Activated naive CD4-positive, alpha-beta T cell treated with anti-CD3 and anti-CD28 coated beads, Interleukin-2, amount 50 U/mL, for 24 hours (primary cell): ENCODE results near the gene MARK1.

Source experiments
- H3K27ac Mint-ChIP-seq: one replicate; pipeline ENCODE4 v1.8.0; 2021; ENCODE audit warnings: mild to moderate bottlenecking, mixed read lengths
- H3K27me3 Mint-ChIP-seq: one replicate; pipeline ENCODE4 v1.8.0; 2021; ENCODE audit warnings: mixed read lengths
- H3K36me3 Mint-ChIP-seq: one replicate; pipeline ENCODE4 v1.8.0; 2021; ENCODE audit warnings: mixed read lengths
- H3K4me1 Mint-ChIP-seq: one replicate; pipeline ENCODE4 v1.8.0; 2021; ENCODE audit warnings: mixed read lengths
- H3K4me3 Mint-ChIP-seq: one replicate; pipeline ENCODE4 v1.8.0; 2021; ENCODE audit warnings: mild to moderate bottlenecking, mixed read lengths
- H3K9me3 Mint-ChIP-seq: one replicate; pipeline ENCODE4 v1.8.0; 2021; ENCODE audit warnings: mixed read lengths

The MARK1 gene

GRCh38 chr1:220516014-220516721 is 11.8 kb upstream of the MARK1 start:
- Mint-ChIP-seq H3K4me3 (no peak overlapping the region), H3K27ac (no peak overlapping the region), H3K9me3 (no peaks in the 10 kb centered on the region), H3K36me3 (no peaks in the 10 kb centered on the region), H3K4me1 (no peaks in the 10 kb centered on the region), H3K27me3 (peaks cover 20% of the 10 kb centered on the region)

DNA sequence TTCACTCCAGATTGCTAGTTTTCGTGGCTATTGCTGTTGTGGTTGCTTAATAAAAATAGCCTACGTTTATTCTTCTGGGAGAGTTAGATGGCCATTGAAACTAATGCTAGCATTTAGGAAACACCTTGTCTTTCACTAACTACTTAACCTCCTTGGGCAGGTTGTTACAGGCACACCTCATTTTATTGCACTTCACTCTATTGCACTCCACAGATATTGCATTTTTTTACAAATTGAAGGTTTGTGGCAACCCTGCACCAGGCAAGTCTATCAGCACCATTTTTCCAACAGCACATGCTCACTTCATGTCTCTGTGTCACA is 11.3 kb upstream of the MARK1 start:
- Mint-ChIP-seq H3K9me3 (no peaks in the 10 kb centered on the region), H3K4me1 (no peaks in the 10 kb centered on the region), H3K4me3 (no peak overlapping the region), H3K36me3 (no peaks in the 10 kb centered on the region), H3K27me3 (peaks cover 20% of the 10 kb centered on the region), H3K27ac (no peak overlapping the region)

DNA sequence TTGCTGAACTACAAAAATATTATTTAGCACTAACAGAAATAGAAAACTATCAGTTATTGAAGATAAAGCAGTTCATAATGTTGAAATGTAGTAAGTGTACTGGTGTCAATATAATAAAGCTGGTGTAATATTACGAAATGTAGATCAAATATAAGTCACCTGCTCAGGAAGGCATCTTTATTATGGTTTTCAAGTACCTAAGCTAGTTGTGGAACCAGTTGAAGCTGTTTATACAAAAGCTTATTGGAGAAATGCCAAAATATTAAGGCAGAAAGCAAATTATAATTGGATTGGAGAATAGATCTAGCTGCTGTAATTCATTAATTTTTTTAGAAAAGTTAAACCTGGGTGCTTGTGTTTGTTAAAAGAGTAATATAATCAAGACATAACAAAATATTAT is 6.2 kb upstream of the MARK1 start:
- no peaks in the 10 kb centered on the region for H3K9me3 Mint-ChIP-seq
- H3K4me1 Mint-ChIP-seq: no peaks in the 10 kb centered on the region
- H3K27ac Mint-ChIP-seq: no peak overlapping the region
- no peak overlapping the region for H3K4me3 Mint-ChIP-seq
- peaks cover 45% of the 10 kb centered on the region for H3K27me3 Mint-ChIP-seq
- no peaks in the 10 kb centered on the region for H3K36me3 Mint-ChIP-seq

DNA sequence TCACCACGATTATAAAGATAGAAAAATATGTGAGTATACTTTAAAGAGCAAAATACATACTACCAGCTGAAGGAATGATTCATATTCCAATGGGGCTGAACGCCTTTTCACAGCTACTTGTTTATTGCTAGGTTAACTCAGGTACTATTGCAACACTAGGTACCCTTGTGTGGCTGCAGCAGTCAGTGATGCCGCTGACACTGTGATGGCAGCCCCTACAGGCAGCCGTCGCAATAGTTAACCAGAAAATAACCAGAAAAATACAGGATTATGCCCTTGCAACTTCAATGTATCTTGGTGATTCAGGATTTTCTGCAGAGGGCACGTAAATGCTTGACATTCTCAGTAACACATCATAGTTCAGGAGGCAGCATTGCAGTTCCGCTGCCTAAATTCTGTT is 1.6 kb upstream of the MARK1 start:
- Mint-ChIP-seq H3K4me1 (peaks cover 21% of the 10 kb centered on the region), H3K9me3 (no peaks in the 10 kb centered on the region), H3K27me3 (peaks cover 55% of the 10 kb centered on the region), H3K4me3 (no peak overlapping the region), H3K27ac (no peak overlapping the region), H3K36me3 (peaks cover 4% of the 10 kb centered on the region)

DNA sequence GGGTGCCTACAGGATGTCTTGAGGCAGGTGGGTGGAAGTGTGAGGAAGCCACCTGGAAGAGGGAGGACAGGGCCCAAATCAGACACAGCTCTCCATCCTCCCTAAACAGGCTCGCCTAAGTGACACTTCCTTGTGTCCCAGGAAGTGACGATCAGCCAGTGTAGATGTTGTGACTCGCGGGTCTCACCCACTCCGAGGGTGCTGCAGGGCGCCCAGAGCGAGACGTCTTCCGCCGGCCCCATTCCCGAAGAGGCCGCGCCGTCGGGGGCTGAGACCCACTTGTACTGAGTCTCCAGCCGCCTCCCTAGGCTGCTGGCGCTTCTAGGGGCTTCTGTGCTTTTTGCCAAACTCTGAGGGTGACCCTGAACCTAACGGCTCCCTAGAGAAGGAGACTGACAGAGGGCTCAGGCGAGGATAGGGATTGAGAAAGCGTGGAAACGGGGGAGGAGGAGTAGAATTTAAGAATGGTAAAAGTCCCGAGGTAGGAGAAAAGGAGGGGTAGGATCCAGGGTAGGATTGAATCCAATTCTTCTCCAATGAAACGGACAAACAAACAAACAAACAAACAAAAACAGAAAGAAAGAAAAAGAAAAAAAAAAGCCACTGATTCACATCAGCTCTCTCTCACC is 543 bp upstream of the MARK1 start:
- Mint-ChIP-seq H3K27me3 (peaks cover 60% of the 10 kb centered on the region), H3K27ac (no peak overlapping the region), H3K9me3 (no peaks in the 10 kb centered on the region)

GRCh38 chr1:220528679-220529501 is 954 bp downstream of the MARK1 start:
- H3K36me3 Mint-ChIP-seq: peaks cover 4% of the 10 kb centered on the region
- H3K9me3 Mint-ChIP-seq: peaks cover 7% of the 10 kb centered on the region
- H3K4me1 Mint-ChIP-seq: peaks cover 21% of the 10 kb centered on the region
- H3K4me3 Mint-ChIP-seq: peak overlapping the region; percentile 70
- peaks cover 54% of the 10 kb centered on the region for H3K27me3 Mint-ChIP-seq
- H3K27ac Mint-ChIP-seq: no peak overlapping the region

More for the DNA sequence above, 543 bp upstream of the MARK1 start:
- Mint-ChIP-seq H3K4me3 (peak overlapping the region; percentile 83), H3K4me1 (peaks cover 21% of the 10 kb centered on the region), H3K36me3 (peaks cover 4% of the 10 kb centered on the region)

DNA sequence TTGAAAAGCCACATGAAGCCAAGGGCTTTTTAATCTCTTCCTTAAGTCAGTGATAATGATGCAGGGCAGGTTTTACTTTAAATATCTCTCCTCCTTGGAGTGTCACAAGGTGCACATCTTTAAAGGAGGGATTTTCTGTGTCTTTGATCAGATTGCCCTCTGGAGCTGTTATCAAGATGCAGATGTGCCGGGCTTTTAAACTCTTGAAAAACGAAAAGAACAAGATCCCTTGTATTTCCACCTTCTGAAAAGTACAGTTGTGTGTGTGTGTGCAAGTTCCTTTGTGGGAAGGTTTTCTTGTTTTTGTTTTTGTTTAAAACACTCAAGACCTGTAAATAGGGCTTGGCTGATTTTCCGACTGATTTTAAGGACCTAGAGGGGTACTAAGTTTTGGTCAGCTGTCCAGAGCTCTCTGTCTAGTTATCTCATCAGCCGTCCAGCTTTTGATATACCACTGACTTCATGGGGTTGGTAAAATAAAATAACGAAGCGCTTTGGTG is 1.6 kb downstream of the MARK1 start:
- peaks cover 4% of the 10 kb centered on the region for H3K36me3 Mint-ChIP-seq
- peaks cover 21% of the 10 kb centered on the region for H3K4me1 Mint-ChIP-seq
- peaks cover 11% of the 10 kb centered on the region for H3K9me3 Mint-ChIP-seq
- no peak overlapping the region for H3K27ac Mint-ChIP-seq
- H3K4me3 Mint-ChIP-seq: peak overlapping the region; percentile 70
- peaks cover 49% of the 10 kb centered on the region for H3K27me3 Mint-ChIP-seq

DNA sequence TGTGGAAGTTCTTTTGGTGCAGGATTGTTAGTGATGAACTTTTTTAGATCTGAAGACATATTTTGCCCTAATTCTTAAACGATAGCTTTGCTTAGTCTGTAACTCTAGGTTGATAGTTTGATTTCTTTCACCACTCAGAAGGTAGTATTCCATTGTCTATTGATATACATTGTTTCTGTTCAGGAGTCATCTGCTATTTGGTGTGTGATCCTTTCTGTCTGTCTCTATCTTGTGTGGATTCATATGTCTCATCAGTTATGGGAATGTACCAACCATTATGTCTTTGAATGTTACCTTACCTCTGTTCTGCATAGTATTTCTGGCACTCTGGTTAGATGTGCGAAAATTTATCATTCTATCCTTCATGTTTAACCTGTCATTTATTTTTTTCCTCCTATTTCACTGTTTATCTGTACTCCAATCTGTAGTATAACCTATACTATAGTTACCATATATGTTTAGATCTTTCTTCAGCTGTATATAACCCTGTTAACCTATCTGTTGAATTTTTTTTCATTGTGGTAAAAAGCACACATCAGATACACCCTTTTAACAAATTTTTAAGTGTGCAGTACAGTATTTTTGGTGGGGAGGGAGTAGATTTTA is 5.7 kb downstream of the MARK1 start:
- H3K9me3 Mint-ChIP-seq: peaks cover 23% of the 10 kb centered on the region
- peaks cover 10% of the 10 kb centered on the region for H3K4me1 Mint-ChIP-seq
- H3K27ac Mint-ChIP-seq: no peak overlapping the region
- H3K4me3 Mint-ChIP-seq: no peak overlapping the region
- peaks cover 27% of the 10 kb centered on the region for H3K27me3 Mint-ChIP-seq
- H3K36me3 Mint-ChIP-seq: no peaks in the 10 kb centered on the region

DNA sequence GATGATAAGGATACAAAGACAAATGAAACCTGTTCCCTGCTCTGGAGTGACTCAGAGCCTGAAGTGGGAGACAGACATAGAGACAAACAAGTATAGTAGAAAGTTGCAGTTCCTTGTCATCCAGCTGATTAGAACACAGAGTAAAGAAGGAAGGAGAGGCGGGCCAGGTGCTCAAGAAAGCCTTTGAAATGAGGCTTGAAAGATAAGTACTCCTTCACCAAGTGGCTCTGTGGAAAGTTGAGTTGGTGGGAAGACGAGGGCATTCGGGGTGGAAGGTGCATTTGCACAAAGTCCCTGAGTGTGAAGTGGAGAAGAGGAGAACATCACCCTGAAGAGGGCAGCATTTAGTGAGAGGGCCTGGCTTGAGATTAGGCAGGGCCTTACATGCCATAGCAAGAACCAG is 17.0 kb downstream of the MARK1 start:
- no peak overlapping the region for H3K27ac Mint-ChIP-seq
- H3K4me3 Mint-ChIP-seq: no peak overlapping the region
- no peaks in the 10 kb centered on the region for H3K4me1 Mint-ChIP-seq
- H3K36me3 Mint-ChIP-seq: no peaks in the 10 kb centered on the region
- no peaks in the 10 kb centered on the region for H3K9me3 Mint-ChIP-seq
- H3K27me3 Mint-ChIP-seq: peaks cover 5% of the 10 kb centered on the region

DNA sequence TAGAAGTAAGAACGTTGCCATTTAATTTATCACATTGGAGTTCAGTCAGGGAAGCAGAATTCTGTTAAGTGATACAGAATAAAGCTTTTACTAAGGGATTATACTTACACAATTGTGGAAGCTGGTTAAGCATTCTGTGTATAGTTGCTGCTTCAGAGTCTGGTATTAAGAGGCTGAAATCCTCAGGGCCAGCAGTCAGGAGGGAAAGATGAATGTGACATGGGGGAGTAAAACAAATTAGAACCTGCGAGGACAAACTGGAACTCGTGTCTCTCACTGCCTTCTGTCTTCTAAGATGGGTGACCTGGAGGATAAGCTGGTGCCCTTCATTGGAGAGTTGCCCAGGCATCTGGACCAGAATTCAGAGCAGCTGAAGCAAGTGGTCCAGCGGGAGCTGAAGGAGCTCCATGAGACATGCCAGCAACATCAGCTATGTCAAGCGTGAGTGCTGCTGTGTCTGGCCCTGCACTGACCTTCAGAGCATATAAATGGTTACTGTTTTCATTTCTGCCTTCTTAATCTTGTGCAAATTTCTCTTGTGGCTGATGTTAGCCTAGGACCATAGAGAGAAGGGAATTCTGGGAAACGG is 23.0 kb downstream of the MARK1 start:
- H3K9me3 Mint-ChIP-seq: no peaks in the 10 kb centered on the region
- H3K4me1 Mint-ChIP-seq: no peaks in the 10 kb centered on the region
- no peak overlapping the region for H3K27ac Mint-ChIP-seq
- no peak overlapping the region for H3K4me3 Mint-ChIP-seq
- H3K36me3 Mint-ChIP-seq: no peaks in the 10 kb centered on the region
- peaks cover 11% of the 10 kb centered on the region for H3K27me3 Mint-ChIP-seq

- Mint-ChIP-seq H3K27me3 (peaks cover 11% of the 10 kb centered on the region), H3K9me3 (no peaks in the 10 kb centered on the region), H3K27ac (no peak overlapping the region), H3K4me3 (no peak overlapping the region), H3K36me3 (no peaks in the 10 kb centered on the region), H3K4me1 (no peaks in the 10 kb centered on the region)
These were observed 23.8 kb downstream of the MARK1 start for GRCh38 chr1:220551718-220552117.

DNA sequence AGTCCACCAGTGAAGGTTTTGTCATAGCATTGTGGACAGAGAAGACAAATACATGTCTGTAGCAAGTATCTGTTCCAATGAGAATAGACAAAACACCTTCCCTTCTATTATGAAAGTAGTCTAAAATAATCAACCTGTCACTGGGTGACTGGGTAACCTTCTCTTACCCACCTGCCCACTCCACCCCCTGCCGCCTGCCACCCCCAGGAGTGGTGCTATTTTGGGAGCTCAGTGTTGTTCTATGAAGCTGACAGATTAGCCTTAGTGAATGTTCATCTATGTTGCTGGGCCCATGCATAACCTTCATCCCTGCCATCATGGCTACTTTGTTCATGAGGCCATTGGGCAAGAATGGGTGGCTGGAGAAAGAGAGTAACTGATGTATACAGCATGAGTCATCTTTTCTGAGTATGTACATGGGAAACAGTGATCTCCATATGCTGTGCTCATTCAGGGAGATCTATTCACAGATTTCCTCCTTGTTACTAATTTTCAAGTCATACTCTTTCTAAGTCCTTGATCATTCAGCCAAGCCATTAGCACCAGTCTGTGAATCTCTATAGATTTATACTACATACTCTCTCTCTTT is 24.8 kb downstream of the MARK1 start:
- no peaks in the 10 kb centered on the region for H3K36me3 Mint-ChIP-seq
- no peaks in the 10 kb centered on the region for H3K4me1 Mint-ChIP-seq
- no peak overlapping the region for H3K4me3 Mint-ChIP-seq
- peaks cover 11% of the 10 kb centered on the region for H3K27me3 Mint-ChIP-seq
- no peak overlapping the region for H3K27ac Mint-ChIP-seq
- H3K9me3 Mint-ChIP-seq: no peaks in the 10 kb centered on the region

DNA sequence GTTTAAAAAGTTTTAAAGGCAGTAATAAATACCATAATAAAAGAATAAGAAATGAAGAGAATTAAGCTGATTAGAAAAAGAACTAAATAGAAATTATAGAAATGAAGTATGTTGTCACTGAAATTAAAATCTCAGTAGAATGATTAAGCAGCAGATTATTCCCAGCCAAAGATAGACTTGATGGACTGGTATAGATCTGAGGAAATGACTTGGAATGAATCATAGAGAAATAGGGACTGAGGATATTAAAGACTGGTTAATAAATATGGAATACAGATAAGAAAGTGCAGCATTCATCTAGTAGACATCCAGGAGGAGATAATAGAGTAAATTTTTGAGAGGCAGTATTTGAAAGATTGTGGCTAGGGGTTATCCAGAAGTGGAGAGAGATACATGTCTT is 28.7 kb downstream of the MARK1 start:
- H3K36me3 Mint-ChIP-seq: no peaks in the 10 kb centered on the region
- H3K27ac Mint-ChIP-seq: no peak overlapping the region
- peaks cover 11% of the 10 kb centered on the region for H3K27me3 Mint-ChIP-seq
- H3K9me3 Mint-ChIP-seq: no peaks in the 10 kb centered on the region
- H3K4me3 Mint-ChIP-seq: no peak overlapping the region
- no peaks in the 10 kb centered on the region for H3K4me1 Mint-ChIP-seq

GRCh38 chr1:220563564-220563963 is 35.6 kb downstream of the MARK1 start:
- Mint-ChIP-seq H3K27ac (no peak overlapping the region), H3K4me1 (no peaks in the 10 kb centered on the region), H3K9me3 (no peaks in the 10 kb centered on the region), H3K4me3 (no peak overlapping the region), H3K27me3 (peaks cover 3% of the 10 kb centered on the region), H3K36me3 (no peaks in the 10 kb centered on the region)

- no peak overlapping the region for H3K27ac Mint-ChIP-seq
- H3K36me3 Mint-ChIP-seq: no peaks in the 10 kb centered on the region
- no peaks in the 10 kb centered on the region for H3K4me1 Mint-ChIP-seq
- no peak overlapping the region for H3K4me3 Mint-ChIP-seq
- H3K9me3 Mint-ChIP-seq: no peaks in the 10 kb centered on the region
- H3K27me3 Mint-ChIP-seq: peaks cover 3% of the 10 kb centered on the region
These were observed 36.3 kb downstream of the MARK1 start for GRCh38 chr1:220564216-220564615.
